OCI-LY7 (cell line): Measurements from ENCODE around the gene ZBTB16. TPM values are rescaled to one million over a fixed set of nuclear protein-coding genes. Genes with fewer than 3 reads are reported as not detected.
A peak's percentile ranks its signal among the peaks of the same experiment; 100 is the strongest.

ENCODE experiments used
- BruUV-seq: library from RNA; stranded (reverse); fragments of 400-500 nt; replicated peaks from 2 replicates; lab custom pipeline; 2021; lab: Mats Ljungman, UMichigan
- CTCF ChIA-PET: fragments of 300-600 bp; sonication (Branson Sonifier 250); formaldehyde crosslinking; loops from one replicate; lab custom pipeline; 2022; ENCODE audit warnings: antibody characterized with exemption; ENCODE audit not compliant: unreplicated experiment; lab: Charles Lee
- POLR2A ChIA-PET: fragments of 300-600 bp; sonication (Branson Sonifier 250); formaldehyde crosslinking; loops from one replicate; lab custom pipeline; 2022; ENCODE audit warnings: antibody characterized with exemption; lab: Charles Lee
- DNase-seq: peaks from one replicate; pipeline ENCODE4 v3.0.0-alpha.2; 2015; ENCODE audit warnings: low spot score
- H2AFZ ChIP-seq: fragments of 200-600 bp; sonication (generic), shearing (Covaris generic); 2 replicates; pipeline ENCODE4 v1.6.1; 2014; ENCODE audit warnings: mild to moderate bottlenecking, antibody characterized with exemption, low read length, moderate library complexity
- H3K27ac ChIP-seq: fragments of 200-600 bp; sonication (generic); 2 replicates; pipeline ENCODE4 v1.5.1; 2014; ENCODE audit warnings: mixed run types, low read depth, mild to moderate bottlenecking, moderate library complexity, low read length, inconsistent platforms; ENCODE audit not compliant: poor library complexity, severe bottlenecking
- H3K36me3 ChIP-seq: fragments of 200-600 bp; sonication (generic); 2 replicates; pipeline ENCODE4 v1.6.1; 2014; ENCODE audit warnings: mild to moderate bottlenecking, antibody characterized with exemption, low read length, moderate library complexity, mixed read lengths; ENCODE audit not compliant: insufficient read depth
- H3K4me1 ChIP-seq: fragments of 200-600 bp; sonication (generic); 2 replicates; pipeline ENCODE4 v1.5.1; 2014; ENCODE audit warnings: mild to moderate bottlenecking, low read length; ENCODE audit not compliant: insufficient read depth, poor library complexity, severe bottlenecking
- H3K4me2 ChIP-seq: fragments of 200-600 bp; sonication (generic); 2 replicates; pipeline ENCODE4 v1.6.1; 2014; ENCODE audit warnings: mild to moderate bottlenecking, low read length
- H3K4me3 ChIP-seq: fragments of 200-600 bp; sonication (generic); 2 replicates; pipeline ENCODE4 v1.5.1; 2014; ENCODE audit warnings: mild to moderate bottlenecking, low read depth, low read length; ENCODE audit not compliant: poor library complexity, severe bottlenecking
- H3K79me2 ChIP-seq: fragments of 200-600 bp; sonication (generic); 2 replicates; pipeline ENCODE4 v1.6.1; 2016; ENCODE audit warnings: low read depth, mild to moderate bottlenecking, low read length, moderate library complexity, mixed read lengths; ENCODE audit not compliant: insufficient read depth
- H3K9me2 ChIP-seq: fragments of 200-600 bp; sonication (generic); 2 replicates; pipeline ENCODE4 v1.6.1; 2016; ENCODE audit warnings: mild to moderate bottlenecking, low read length, mixed read lengths; ENCODE audit not compliant: insufficient read depth
- H3K9me3 ChIP-seq: fragments of 200-600 bp; sonication (generic); 2 replicates; pipeline ENCODE4 v1.6.1; 2014; ENCODE audit warnings: mild to moderate bottlenecking, mixed run types, low read length, mixed read lengths
- H4K20me1 ChIP-seq: fragments of 200-600 bp; sonication (generic); 2 replicates; pipeline ENCODE4 v1.6.1; 2014; ENCODE audit warnings: mild to moderate bottlenecking, antibody characterized with exemption, low read length, moderate library complexity, mixed read lengths; ENCODE audit not compliant: insufficient read depth
- EZH2phosphoT487 ChIP-seq: fragments of 200-600 bp; sonication (generic); IDR thresholded peaks from 2 replicates; pipeline ENCODE4 v1.6.1; 2018; ENCODE audit warnings: low read depth, borderline replicate concordance, mild to moderate bottlenecking, mixed run types, antibody characterized with exemption, low read length, moderate library complexity, mixed read lengths
- intact Hi-C: fragments of 100-400 bp; cut with micrococcal nuclease; formaldehyde crosslinking; loops from one replicate; pipeline ENCODE4 v1.10.0; 2022; ENCODE audit not compliant: unreplicated experiment
- total RNA-seq, 2 experiments: library from RNA; depleted of rRNA in 1 of 2; stranded (reverse); fragments of >200 nt in 1 of 2; shearing (Covaris generic) in 1 of 2; gene quantifications; 2 replicates each; pipeline ENCODE4 v1.2.3, GENCODE V29; 2014 to 2022
- TF ChIP-seq, protein P1 (sequence below): fragments of 200-600 bp; sonication (generic); conservative IDR thresholded peaks from 2 replicates; pipeline ENCODE4 v1.5.1; 2014; ENCODE audit warnings: mild to moderate bottlenecking, antibody characterized with exemption, low read length, moderate library complexity, mixed read lengths

Gene ZBTB16
- total RNA-seq, 2 experiments from 2014 or later: not detected

DNA sequence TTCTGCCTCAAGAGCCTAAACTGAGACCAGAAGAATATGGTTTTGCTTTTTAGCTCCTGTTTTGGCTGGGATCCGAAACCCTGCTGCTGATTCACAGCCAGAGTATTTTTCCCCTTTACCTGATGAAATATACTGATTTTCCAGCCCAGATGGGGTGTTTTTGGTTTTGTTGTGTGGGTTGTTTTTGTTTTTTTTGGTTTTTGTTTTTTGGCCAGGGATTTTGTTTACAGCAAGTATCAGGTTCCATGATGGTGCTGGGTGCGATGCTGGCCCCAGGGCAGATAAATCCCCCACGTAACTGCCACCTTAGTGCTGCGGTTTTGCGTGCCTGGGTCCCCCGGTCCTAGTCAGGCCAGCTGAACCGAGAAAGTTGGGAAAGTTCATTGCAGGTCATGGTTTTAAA lies 103.7 kb downstream of the ZBTB16 start:
- Histone ChIP-seq H4K20me1 (no peaks in the 10 kb centered on the region), H3K4me2 (0 out of 2 replicates have a peak overlapping the region, but pooled peaks have one; percentile 7), H2AFZ (peak overlapping the region; percentile 14; the same call in 1 of the 2 replicates), H3K36me3 (no peaks in the 10 kb centered on the region), H3K79me2 (no peaks in the 10 kb centered on the region), H3K9me3 (no peaks in the 10 kb centered on the region), H3K9me2 (no peaks in the 10 kb centered on the region), H3K4me3 (no peak overlapping the region), H3K27ac (no peak overlapping the region), H3K4me1 (peaks cover 87% of the 10 kb centered on the region)
- DNase-seq: no peak
- TF ChIP-seq, protein P1, sequence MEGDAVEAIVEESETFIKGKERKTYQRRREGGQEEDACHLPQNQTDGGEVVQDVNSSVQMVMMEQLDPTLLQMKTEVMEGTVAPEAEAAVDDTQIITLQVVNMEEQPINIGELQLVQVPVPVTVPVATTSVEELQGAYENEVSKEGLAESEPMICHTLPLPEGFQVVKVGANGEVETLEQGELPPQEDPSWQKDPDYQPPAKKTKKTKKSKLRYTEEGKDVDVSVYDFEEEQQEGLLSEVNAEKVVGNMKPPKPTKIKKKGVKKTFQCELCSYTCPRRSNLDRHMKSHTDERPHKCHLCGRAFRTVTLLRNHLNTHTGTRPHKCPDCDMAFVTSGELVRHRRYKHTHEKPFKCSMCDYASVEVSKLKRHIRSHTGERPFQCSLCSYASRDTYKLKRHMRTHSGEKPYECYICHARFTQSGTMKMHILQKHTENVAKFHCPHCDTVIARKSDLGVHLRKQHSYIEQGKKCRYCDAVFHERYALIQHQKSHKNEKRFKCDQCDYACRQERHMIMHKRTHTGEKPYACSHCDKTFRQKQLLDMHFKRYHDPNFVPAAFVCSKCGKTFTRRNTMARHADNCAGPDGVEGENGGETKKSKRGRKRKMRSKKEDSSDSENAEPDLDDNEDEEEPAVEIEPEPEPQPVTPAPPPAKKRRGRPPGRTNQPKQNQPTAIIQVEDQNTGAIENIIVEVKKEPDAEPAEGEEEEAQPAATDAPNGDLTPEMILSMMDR: no peak
- TF ChIP-seq EZH2phosphoT487: no peak
- intact Hi-C loops: no loop called here
- POLR2A ChIA-PET: interaction anchor here (0.6 kb wide), 1 partner anchor 100 kb away, joined by 5 read pairs; no protein-coding TSS in a partner anchor
- CTCF ChIA-PET: interaction anchor here (1.1 kb wide), 1 partner anchor 9 kb away, joined by 3 read pairs; no protein-coding TSS in a partner anchor
- BruUV-seq: no TSS peak

DNA sequence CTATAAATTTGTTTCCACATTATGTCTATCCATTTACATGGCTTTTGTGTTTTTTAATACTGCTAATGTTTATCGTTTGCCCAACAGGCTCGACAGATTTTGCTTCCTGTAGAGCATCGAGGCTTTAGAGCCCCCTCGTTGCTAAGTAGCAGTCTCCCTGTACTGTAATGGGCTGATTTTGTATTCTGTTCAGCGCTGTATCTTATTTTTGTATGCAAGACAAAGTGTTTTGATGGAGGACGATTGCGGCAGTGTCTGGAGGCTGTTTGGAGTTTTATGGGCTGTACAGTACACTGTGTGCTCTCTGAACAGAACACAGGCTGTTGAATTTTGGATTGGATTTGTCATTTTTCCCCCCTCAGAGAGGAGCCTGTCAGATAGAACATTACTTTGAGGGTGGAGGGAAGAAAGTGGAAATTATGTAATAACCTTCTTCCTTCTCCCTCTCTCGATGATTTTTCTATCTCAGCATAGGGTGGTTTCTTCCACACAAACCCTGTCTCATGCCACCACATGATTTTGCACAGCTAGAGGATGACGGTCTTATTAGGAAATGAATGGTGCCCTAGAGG lies 104.4 kb downstream of the ZBTB16 start:
- intact Hi-C loops: no loop called here
- peaks cover 87% of the 10 kb centered on the region for H3K4me1 ChIP-seq
- H3K9me3 ChIP-seq: no peaks in the 10 kb centered on the region
- no peak overlapping the region for H2AFZ ChIP-seq
- no peak overlapping the region for H3K27ac ChIP-seq
- no peak overlapping the region for H3K4me3 ChIP-seq
- ChIA-PET POLR2A (no interaction called here), CTCF (no interaction called here)
- H4K20me1 ChIP-seq: no peaks in the 10 kb centered on the region
- TF ChIP-seq, protein P1: no peak
- no peak for TF ChIP-seq EZH2phosphoT487
- H3K4me2 ChIP-seq: 0 out of 2 replicates have a peak overlapping the region, but pooled peaks have one; percentile 7
- no peak for DNase-seq
- no TSS peak for BruUV-seq
- no peaks in the 10 kb centered on the region for H3K9me2 ChIP-seq
- no peaks in the 10 kb centered on the region for H3K79me2 ChIP-seq
- no peaks in the 10 kb centered on the region for H3K36me3 ChIP-seq

DNA sequence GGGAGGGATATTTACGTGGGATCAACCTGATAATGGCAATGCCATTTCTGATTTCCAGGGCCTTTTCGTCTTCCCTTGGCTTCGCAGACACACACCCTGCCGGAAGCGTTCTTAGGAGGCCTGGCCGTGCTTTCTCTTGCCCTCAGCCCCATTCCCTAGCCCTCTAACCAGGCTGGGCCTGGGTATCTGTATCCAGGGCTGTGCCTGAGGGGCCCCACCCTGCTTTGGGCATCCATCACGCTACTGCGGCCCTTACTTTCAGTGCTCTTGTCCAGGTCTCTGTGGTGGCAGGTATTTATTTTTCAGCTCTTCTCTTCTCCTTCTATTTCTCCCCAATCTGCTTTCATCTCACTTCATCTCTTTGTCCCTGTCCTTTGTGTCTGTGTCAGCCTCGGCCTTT lies 105.0 kb downstream of the ZBTB16 start:
- POLR2A ChIA-PET: no interaction called here
- Histone ChIP-seq H3K9me2 (no peaks in the 10 kb centered on the region), H4K20me1 (no peaks in the 10 kb centered on the region), H3K9me3 (no peaks in the 10 kb centered on the region), H3K4me2 (no peak overlapping the region), H3K4me3 (no peak overlapping the region), H2AFZ (no peak overlapping the region), H3K27ac (no peak overlapping the region), H3K79me2 (no peaks in the 10 kb centered on the region), H3K4me1 (peaks cover 87% of the 10 kb centered on the region), H3K36me3 (no peaks in the 10 kb centered on the region)
- intact Hi-C loops: no loop called here
- no peak for DNase-seq
- BruUV-seq: no TSS peak
- TF ChIP-seq EZH2phosphoT487: no peak
- TF ChIP-seq, protein P1: no peak
- CTCF ChIA-PET: no interaction called here
